ENCODE data around the gene FGF11. TPM values are rescaled to one million over a fixed set of nuclear protein-coding genes. Genes with fewer than 3 reads are reported as not detected.

Gene FGF11
- total and polyA plus RNA-seq, 2 of the 13 experiments (the other 11 are each of a cell fraction or from before 2014, with no cell fraction given) = 0.20 to 7.6 TPM

- TF ChIP-seq THAP9 (CRISPR knock-in tag; IDR thresholded peaks at IDR 0.05; ENCODE audit: borderline replicate concordance) (no peak), MEF2D (CRISPR knock-in tag; IDR thresholded peaks at IDR 0.05) (0 out of 2 replicates have a peak, but pooled peaks have one; percentile 8), SNAPC5 (CRISPR knock-in tag; IDR thresholded peaks at IDR 0.05; ENCODE audit: borderline replicate concordance) (0 out of 2 replicates have a peak, but pooled peaks have one; percentile 56), ZNF350 (CRISPR knock-in tag; IDR thresholded peaks at IDR 0.05; ENCODE audit: borderline replicate concordance, low read depth) (no peak), ZBED4 (CRISPR knock-in tag; IDR thresholded peaks at IDR 0.05; ENCODE audit: borderline replicate concordance) (no peak), ZNF598 (CRISPR knock-in tag; IDR thresholded peaks at IDR 0.05; ENCODE audit: borderline replicate concordance) (0 out of 2 replicates have a peak, but pooled peaks have one; percentile 31), ELF4 (CRISPR knock-in tag; IDR thresholded peaks at IDR 0.05; ENCODE audit: borderline replicate concordance) (no peak), ZNF362 (CRISPR knock-in tag; IDR thresholded peaks at IDR 0.05; ENCODE audit: borderline replicate concordance) (no peak), POLR2AphosphoS2 (IDR thresholded peaks at IDR 0.05; ENCODE audit: low read depth, low read length) (no peak), ZNF121 (CRISPR knock-in tag; IDR thresholded peaks at IDR 0.05) (peak; percentile 80; the same call in 1 of the 2 replicates), CERS6 (CRISPR knock-in tag; IDR thresholded peaks at IDR 0.05) (no peak), HDAC6 (IDR thresholded peaks at IDR 0.05; ENCODE audit: low read depth, low read length) (no peak), TRIM24 (CRISPR knock-in tag; IDR thresholded peaks at IDR 0.05) (no peak), NAIF1 (CRISPR knock-in tag; IDR thresholded peaks at IDR 0.05; ENCODE audit: borderline replicate concordance) (no peak), ATF5 (CRISPR knock-in tag; IDR thresholded peaks at IDR 0.05; ENCODE audit: low read depth) (no peak), ZNF773 (CRISPR knock-in tag; IDR thresholded peaks at IDR 0.05; ENCODE audit: borderline replicate concordance) (no peak), CBX2 (IDR thresholded peaks at IDR 0.05; ENCODE audit: low read depth, low read length) (no peak), CBX2 (CRISPR knock-in tag; IDR thresholded peaks at IDR 0.05; ENCODE audit: low read depth) (no peak), MXD3 (CRISPR knock-in tag; IDR thresholded peaks at IDR 0.05) (no peak)
Measured at GRCh38 chr17:7484919-7485377, 45.6 kb downstream of the FGF11 start (continued).

Data from HepG2 (cell line).